GM18867 (cell line): ENCODE data around the gene SMIM41.

Experiments used
- ATAC-seq: cut with Tn5 transposase; IDR thresholded peaks from one replicate; pipeline ENCODE4 v1.9.1; 2021; ENCODE audit warnings: mild to moderate bottlenecking, moderate library complexity; ENCODE audit not compliant: unreplicated experiment

SMIM41 gene

GRCh38 chr12:52145228-52146088, 66.0 kb downstream of the SMIM41 start:
- ATAC-seq = no peak

DNA sequence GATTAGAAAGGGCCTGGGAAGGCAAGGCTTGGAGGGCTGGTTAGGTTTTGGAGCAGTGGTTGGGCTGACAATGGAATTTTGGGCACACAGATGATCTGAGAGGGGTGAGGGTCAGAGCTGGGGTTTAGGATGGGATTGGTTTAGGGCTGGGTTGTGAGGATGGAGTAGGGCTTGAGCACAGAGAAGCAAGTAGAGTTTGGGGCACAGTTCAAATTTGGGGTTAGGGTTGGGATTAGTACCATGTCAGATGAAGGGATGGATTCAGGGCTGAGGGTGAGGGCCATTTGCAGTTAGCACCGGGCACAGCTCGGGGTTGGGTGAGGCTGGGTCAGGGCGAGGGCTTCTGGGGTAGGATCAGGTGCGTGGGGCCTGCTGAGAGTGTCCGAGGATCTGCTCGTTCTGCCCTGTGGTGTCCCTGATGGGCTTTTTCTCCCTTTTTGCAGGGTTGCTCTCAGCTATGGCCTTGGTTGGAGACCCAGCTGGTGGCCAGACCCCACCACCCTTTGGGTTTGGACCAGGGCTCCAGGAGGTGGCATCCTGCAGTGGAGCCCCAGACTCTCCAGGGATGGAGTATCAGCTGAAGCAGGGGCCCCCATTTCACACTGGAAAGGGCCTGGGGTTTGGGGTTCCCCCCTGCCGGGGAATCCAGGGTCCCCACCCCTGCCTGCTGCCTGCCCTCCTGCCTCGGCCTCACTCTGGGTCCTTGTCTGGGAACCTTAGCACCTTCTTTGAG, 66.8 kb downstream of the SMIM41 start:
- ATAC-seq = no peak

GRCh38 chr12:52146822-52147366, 67.4 kb downstream of the SMIM41 start:
- no peak for ATAC-seq

DNA sequence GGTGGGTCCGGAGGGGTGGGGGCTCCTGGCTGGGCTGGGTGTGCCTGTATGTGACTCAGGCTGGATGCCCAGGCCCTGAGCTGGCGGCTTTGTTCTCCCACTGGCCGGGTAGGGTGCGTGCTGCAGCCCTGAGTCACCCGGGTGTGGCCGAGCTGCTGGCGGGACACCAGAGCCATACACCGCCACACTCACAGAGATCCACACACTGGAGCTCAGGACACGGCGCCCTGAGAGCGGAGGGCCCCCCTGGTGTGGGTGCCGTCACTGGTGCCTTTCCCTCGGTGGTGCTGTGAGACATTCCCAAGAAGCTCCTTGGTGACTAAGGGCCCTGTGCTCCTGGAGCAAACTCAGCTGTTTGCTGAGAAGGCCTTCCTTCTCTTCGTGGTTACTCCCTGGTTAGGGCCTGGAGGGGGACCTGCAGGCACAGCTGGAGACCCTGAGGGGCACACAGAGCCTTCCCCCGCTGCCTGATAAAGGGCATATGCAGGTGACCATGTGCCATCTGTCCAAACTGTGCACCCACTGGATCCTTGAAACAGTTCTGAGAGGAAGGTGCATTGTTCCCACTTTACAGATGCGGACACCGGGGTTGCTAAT, 68.0 kb downstream of the SMIM41 start:
- no peak for ATAC-seq

DNA sequence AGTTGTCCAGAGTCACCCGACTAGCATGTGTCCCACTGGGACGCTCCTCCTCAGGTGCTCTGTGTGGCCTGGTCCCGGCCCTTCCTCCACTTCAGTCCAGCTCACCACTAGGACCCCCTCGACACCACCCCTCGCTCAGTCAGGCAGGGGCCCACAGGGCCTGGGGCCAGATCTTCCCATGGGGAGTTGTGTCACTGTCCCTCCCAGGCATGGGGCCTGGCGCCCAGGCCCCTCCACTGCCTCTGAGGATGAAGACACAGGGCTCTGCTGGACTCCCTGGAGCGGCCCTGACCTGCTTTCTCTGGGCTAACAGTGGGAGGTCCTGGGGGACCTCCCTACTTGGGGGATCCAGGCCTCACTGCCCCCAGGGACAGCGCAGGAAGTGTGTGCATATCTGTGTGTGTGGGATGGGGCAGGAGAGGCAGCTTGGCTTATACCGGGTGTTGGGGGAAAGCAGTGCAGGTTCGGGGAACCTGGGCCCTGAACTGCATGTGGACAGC, 68.5 kb downstream of the SMIM41 start:
- ATAC-seq = no peak

- no peak for ATAC-seq
These were observed 69.1 kb downstream of the SMIM41 start for GRCh38 chr12:52148464-52149181.

DNA sequence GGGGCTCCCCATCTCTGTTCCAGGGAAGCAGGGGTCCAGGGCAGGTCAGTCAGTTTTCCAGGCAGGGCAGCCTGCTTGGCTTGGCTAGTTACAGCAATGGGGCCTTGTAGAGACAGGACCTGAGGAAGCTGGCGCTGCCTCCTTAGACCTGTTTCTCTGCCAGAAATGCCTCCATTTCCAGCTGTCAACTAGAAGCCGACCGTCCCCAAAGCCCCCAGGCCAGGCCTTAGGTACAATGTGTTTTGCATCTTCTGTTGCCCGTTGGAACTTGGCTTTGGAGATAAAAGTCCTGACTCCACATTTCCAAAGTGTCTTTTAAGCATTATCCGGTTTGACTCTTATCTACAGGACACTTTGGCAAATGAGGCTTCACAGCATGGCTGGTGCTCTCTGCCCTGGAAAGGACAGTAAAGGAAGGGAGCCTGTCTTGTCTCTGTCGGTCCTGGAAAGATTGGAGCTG, 69.7 kb downstream of the SMIM41 start:
- ATAC-seq = no peak

DNA sequence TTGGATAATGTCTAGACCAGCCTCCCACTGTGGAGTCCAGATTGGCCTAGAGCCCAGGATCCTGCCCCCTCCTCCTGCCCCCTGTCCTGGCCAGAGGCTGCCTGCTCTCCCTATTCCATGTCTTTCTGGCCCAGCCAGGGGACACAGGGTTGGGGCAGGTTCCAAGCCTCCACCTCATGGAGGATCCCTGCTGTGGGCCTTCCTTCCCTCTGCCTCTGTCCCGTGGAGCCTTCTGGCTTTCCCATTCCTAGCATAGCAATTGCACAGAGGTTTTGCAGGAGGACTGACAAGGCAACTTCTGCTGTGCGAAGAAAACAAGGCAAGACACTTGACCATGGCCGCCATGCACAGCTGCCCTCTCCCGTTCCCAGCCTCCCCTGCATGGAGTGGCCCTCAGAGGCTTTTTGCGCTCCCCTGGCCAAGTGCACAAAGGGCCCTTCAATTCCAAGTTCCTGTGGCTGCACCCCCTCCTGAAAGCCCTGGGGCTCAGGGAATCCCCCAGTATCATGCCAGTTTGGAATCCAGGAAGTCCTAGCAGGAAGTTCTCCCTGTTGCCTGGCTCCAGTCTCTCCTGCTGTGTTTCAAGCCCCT, 70.2 kb downstream of the SMIM41 start:
- ATAC-seq = no peak

DNA sequence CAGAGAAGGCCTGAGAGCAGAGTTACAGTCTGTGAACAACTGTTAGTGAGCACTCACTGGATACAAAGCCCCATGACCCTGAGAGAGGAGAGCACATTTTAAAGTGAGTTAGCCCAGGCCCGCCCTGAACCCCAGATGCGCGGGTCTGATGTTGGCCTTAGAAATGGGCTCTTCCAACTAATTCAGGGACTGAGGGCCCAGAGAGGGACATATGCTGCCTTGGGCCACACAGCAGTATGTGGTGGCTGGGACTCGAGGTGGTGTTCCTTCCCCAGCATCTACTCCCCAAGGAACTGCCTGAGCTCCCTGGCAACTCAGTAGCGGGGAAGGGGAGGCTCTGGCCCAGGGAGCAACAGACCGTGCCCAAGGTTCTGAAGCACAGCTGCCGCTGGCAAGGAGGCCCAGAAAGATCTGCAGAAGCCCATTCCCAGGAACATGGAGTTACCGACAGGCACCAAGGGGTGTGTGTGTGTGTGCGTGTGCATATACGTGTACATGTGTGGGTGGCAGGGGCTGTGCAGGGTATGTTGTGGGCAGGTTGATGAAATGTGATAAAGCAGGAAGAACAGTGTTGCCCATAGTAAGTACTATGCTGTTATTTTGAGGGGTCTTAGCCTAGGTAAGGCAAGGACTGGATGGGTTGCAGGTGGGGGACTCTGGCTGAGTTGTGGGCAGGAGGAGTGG, 71.8 kb downstream of the SMIM41 start:
- ATAC-seq = no peak

- no peak for ATAC-seq
These were observed 72.6 kb downstream of the SMIM41 start for GRCh38 chr12:52151837-52152783.

- no peak for ATAC-seq
These were observed 73.4 kb downstream of the SMIM41 start for GRCh38 chr12:52152905-52153317.

DNA sequence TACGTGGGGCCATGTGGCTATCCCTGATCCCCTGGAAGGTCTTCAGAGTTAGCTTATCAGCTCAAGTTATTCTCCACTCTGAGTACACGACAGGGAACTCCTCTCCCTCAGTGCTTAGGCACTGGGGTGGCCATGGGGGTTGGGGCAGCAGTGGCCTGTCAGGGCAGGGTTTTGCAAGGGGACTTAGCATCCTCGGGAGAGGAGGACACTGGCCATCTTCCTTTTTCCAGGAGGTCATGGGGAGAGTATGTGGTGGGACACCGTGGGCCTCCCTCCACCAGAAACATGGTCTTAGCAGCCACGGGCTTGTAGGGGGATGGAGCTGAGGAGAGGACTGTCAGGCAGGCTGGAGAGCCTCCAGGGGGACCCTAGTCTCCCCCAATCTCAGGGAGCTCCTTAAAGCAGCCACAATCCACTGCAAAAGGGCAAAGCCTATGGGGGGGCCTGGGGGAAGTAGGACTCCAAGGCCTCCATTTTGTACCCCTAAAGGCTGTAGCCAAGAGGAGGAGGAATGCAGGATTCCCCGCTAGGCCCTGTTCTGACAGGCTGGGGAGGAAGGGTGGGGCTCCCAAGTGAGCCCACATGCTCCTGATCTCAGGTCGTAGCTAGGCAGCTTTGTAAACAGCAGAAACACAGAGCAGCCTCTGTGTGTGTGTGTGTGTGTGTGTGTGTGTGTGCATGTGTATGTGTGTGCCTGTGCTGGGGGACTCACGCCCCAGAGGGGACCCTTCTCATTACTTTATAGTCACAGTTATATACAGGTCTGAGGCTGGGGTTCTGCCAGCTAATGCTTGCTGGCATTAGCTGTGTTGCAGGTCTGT, 75.8 kb downstream of the SMIM41 start:
- ATAC-seq = no peak

DNA sequence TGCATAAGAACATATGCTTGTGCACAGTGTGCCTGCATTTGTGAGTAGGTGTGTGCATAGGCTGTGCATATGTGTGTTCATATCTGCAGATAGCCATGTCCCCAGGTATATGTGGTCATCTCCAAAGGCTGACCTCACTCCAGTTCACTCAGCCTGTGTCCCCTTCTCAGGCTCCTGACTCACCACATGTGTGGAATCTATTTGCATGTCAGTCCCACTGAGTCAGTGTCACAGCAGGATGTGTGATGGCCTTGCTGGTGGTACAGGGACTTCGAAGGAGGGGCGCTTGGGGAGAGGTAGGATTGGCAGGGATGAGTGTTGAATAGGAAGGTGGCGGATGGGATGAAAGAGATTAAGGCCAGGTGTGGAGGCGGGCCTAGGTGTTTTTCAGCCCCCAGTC, 76.8 kb downstream of the SMIM41 start:
- no peak for ATAC-seq

GRCh38 chr12:52156757-52157565, 77.5 kb downstream of the SMIM41 start:
- ATAC-seq = no peak

- no peak for ATAC-seq
These were observed 78.2 kb downstream of the SMIM41 start for GRCh38 chr12:52157566-52158150.
